Activated B cell treated with CpG ODN at 0.5 μM for 24 hours (primary cell): ENCODE data around the gene VAMP8. TPM values are rescaled to one million over a fixed set of nuclear protein-coding genes. Genes with fewer than 3 reads are reported as not detected.

Experiments used
- ATAC-seq: fragments of 200-7000 bp; cut with Tn5 transposase; one replicate; pipeline ENCODE4 v1.10.0; 2021; ENCODE audit warnings: low read depth, mild to moderate bottlenecking, moderate library complexity
- CTCF ChIA-PET: fragments of 350-600 bp; sonication (Branson Sonifier 250); formaldehyde crosslinking; loops from one replicate; lab custom pipeline; 2021; ENCODE audit warnings: antibody characterized with exemption; lab: Charles Lee
- POLR2A ChIA-PET: fragments of 350-600 bp; sonication (Branson Sonifier 250); formaldehyde crosslinking; loops from one replicate; lab custom pipeline; 2021; ENCODE audit warnings: antibody characterized with exemption; lab: Charles Lee
- DNase-seq: peaks from one replicate; pipeline ENCODE4 v3.0.0; 2022
- H3K27ac Mint-ChIP-seq: one replicate; pipeline ENCODE4 v1.8.0; 2020; ENCODE audit warnings: mixed read lengths
- H3K27me3 Mint-ChIP-seq: one replicate; pipeline ENCODE4 v1.8.0; 2021; ENCODE audit warnings: mixed read lengths
- H3K36me3 Mint-ChIP-seq: one replicate; pipeline ENCODE4 v1.8.0; 2021; ENCODE audit warnings: low read depth, mixed read lengths
- H3K4me1 Mint-ChIP-seq: one replicate; pipeline ENCODE4 v1.8.0; 2021; ENCODE audit warnings: mixed read lengths
- H3K4me3 Mint-ChIP-seq: one replicate; pipeline ENCODE4 v1.8.0; 2020; ENCODE audit warnings: mild to moderate bottlenecking, mixed read lengths
- H3K9me3 Mint-ChIP-seq: one replicate; pipeline ENCODE4 v1.8.0; 2020; ENCODE audit warnings: mixed read lengths
- intact Hi-C: fragments of 100-400 bp; cut with micrococcal nuclease; formaldehyde crosslinking; loops from one replicate; pipeline ENCODE4 v1.15.1; 2024
- total RNA-seq: library from RNA; stranded (reverse); gene quantifications from 2 replicates; pipeline ENCODE4 v1.2.3, GENCODE V29; 2022
- TF ChIP-seq, protein P1 (sequence below): fragments of 200-600 bp; IDR thresholded peaks from one replicate; pipeline ENCODE4 v1.8.0; 2022; ENCODE audit warnings: antibody characterized with exemption, mild to moderate bottlenecking

Gene VAMP8
- total RNA-seq, 1 donor from 2014 or later: 128 TPM

DNA sequence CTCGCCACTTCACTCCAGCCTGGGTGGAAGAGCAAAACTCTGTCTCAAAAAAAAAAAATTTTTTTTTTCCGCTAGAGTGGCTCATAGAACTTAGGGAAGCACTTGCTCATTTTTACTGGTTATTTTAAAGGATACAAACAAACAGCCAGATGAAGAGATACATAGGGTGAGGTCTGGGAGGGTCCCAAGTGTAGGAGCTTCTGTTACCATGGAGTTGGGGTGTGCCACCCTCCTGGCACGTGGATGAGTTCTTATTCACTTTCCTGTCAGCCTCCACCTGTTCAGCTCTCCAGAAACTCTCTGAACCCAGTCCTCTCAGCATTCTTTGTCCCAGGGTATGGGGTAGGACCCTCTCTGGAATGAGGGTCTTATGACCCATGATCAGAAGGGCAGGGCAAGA lies 43.3 kb upstream of the VAMP8 start:
- CTCF ChIA-PET: no interaction called here
- Mint-ChIP-seq H3K4me3 (no peak overlapping the region), H3K36me3 (peaks cover 9% of the 10 kb centered on the region), H3K27ac (no peak overlapping the region), H3K27me3 (no peaks in the 10 kb centered on the region), H3K4me1 (peaks cover 7% of the 10 kb centered on the region), H3K9me3 (no peaks in the 10 kb centered on the region)
- POLR2A ChIA-PET: interaction anchor here (0.9 to 1.7 kb wide), 2 partner anchors 115 to 125 kb away, joined by 4 to 6 read pairs; partner anchors contain the start of gene SH2D6
- TF ChIP-seq, protein P1, sequence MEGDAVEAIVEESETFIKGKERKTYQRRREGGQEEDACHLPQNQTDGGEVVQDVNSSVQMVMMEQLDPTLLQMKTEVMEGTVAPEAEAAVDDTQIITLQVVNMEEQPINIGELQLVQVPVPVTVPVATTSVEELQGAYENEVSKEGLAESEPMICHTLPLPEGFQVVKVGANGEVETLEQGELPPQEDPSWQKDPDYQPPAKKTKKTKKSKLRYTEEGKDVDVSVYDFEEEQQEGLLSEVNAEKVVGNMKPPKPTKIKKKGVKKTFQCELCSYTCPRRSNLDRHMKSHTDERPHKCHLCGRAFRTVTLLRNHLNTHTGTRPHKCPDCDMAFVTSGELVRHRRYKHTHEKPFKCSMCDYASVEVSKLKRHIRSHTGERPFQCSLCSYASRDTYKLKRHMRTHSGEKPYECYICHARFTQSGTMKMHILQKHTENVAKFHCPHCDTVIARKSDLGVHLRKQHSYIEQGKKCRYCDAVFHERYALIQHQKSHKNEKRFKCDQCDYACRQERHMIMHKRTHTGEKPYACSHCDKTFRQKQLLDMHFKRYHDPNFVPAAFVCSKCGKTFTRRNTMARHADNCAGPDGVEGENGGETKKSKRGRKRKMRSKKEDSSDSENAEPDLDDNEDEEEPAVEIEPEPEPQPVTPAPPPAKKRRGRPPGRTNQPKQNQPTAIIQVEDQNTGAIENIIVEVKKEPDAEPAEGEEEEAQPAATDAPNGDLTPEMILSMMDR: no peak
- intact Hi-C loops: no loop called here
- no peak for DNase-seq
- ATAC-seq: no peak

DNA sequence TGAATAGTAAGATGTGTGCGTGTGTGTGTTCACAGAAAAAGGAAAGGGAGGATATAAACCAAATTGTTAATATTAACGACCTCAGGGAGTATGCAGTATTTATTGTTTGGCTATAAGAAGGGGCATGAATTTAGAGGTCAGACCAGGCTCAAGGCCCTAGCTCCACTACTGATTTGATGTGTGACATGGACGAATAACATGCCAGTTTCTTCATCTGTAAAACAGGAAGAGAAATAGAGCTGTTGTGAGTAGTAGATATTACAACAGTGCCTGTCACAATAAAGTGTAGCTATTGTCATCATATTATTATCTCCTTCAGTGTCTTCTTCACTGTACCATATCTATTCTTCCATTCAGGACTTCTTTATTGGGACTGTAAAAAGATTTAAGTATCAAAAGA lies 42.5 kb upstream of the VAMP8 start:
- peaks cover 8% of the 10 kb centered on the region for H3K4me1 Mint-ChIP-seq
- POLR2A ChIA-PET: interaction anchor here (0.9 to 8.1 kb wide), 3 partner anchors 98 to 125 kb away, joined by 4 to 137 read pairs (median 6); partner anchors contain the start of gene SH2D6
- DNase-seq: no peak
- H3K27me3 Mint-ChIP-seq: no peaks in the 10 kb centered on the region
- intact Hi-C loops: loop anchor here (5.0 kb wide), 1 partner anchor 628 kb away; the partner anchor contains the start of gene TMSB10
- peaks cover 13% of the 10 kb centered on the region for H3K36me3 Mint-ChIP-seq
- H3K4me3 Mint-ChIP-seq: no peak overlapping the region
- peak overlapping the region; percentile 43 for H3K27ac Mint-ChIP-seq
- TF ChIP-seq, protein P1: no peak
- ATAC-seq: no peak
- no peaks in the 10 kb centered on the region for H3K9me3 Mint-ChIP-seq
- CTCF ChIA-PET: no interaction called here

DNA sequence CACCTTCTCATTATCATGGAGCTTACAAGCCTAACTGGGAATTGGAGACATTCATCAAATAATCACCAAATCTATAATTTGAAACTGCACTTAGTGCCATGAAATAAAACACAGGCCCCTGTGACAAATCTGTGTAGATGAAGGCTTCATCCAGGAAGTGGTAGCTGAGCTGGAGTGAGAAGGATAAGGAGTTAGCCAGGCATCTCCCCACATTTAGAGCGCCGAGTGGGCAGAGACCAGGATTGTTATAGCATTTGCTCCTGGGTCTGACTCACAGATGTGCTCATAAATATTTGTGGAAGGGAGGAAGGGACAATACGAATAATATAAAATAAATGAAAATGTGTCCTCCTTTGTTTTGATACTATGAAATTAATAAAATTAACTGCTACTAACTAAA lies 40.9 kb upstream of the VAMP8 start:
- Mint-ChIP-seq H3K27me3 (no peaks in the 10 kb centered on the region), H3K36me3 (peaks cover 29% of the 10 kb centered on the region), H3K4me3 (no peak overlapping the region), H3K9me3 (no peaks in the 10 kb centered on the region), H3K27ac (no peak overlapping the region), H3K4me1 (peaks cover 24% of the 10 kb centered on the region)
- no peak for ATAC-seq
- intact Hi-C loops: loop anchor here (5.0 kb wide), 1 partner anchor 629 kb away; the partner anchor contains the start of gene TMSB10
- ChIA-PET CTCF (no interaction called here), POLR2A (interaction anchor here (0.5 to 8.1 kb wide), 6 partner anchors 25 to 209 kb away, joined by 4 to 137 read pairs (median 38); partner anchors contain the start of genes ELMOD3, GGCX, RETSAT and SH2D6)
- no peak for DNase-seq
- TF ChIP-seq, protein P1: no peak

DNA sequence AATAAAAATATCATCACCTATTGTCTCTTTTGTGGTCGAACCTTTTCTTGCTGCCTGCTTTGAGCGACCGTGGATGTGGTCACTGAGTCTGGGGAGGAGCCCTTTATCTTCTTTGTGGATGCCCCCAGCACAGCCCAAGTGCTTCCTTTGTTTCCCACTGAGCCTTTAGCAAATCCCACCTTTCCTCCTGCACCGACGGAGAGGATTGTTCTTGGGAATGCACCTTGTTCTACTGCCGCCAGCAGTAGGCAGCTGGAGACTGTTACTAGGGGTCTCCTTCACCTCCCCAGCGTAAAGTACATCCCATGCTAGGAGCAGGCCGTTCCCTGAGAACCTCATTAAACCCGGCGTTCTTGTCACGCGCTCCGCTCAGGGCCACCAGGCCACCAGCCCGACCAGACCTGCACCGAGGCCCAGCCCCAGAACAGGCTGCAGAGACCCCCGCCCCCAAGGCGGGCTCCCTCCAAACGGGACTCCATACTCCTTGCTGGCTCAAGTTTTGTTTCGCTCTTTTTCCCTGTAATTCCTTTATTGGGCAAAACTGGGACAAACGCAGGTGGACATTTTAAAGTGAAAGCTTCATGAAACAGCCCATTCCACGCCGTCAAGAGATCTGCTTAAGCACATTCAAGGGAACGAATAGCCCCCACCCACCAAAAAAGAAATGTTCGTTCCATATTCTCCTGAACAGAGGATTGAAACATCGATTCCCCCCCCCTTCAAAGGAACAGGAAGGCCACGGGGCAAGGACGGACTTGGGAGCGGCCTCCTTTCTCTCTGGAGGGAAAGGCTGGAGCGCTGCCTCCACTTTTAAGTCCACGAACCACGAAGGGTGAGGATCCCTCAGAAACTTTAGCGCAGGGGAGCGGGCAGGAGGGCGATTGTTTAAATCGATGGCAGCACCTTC lies 39.5 kb upstream of the VAMP8 start:
- ATAC-seq: no peak
- peak overlapping the region; percentile 99 for H3K27ac Mint-ChIP-seq
- peak overlapping the region; percentile 96 for H3K4me3 Mint-ChIP-seq
- DNase-seq: peak; percentile 33
- intact Hi-C loops: loop anchor here (1.0 to 5.0 kb wide), 4 partner anchors 79 to 903 kb away; partner anchors contain the start of genes KDM3A, TMSB10 and USP39
- no peaks in the 10 kb centered on the region for H3K27me3 Mint-ChIP-seq
- peaks cover 42% of the 10 kb centered on the region for H3K36me3 Mint-ChIP-seq
- TF ChIP-seq, protein P1: no peak
- CTCF ChIA-PET: interaction anchor here (0.7 to 6.0 kb wide), 3 partner anchors 14 to 211 kb away, joined by 3 to 52 read pairs (median 4); no protein-coding TSS in a partner anchor
- POLR2A ChIA-PET: interaction anchor here (0.6 to 8.1 kb wide), 38 partner anchors 9 to 903 kb away, joined by 3 to 137 read pairs (median 5); partner anchors contain the start of genes C2orf68, CAPG, ELMOD3 and GGCX
- peaks cover 35% of the 10 kb centered on the region for H3K4me1 Mint-ChIP-seq
- no peaks in the 10 kb centered on the region for H3K9me3 Mint-ChIP-seq
